ENCODE measurements around the gene KCNK17.

The KCNK17 gene

DNA sequence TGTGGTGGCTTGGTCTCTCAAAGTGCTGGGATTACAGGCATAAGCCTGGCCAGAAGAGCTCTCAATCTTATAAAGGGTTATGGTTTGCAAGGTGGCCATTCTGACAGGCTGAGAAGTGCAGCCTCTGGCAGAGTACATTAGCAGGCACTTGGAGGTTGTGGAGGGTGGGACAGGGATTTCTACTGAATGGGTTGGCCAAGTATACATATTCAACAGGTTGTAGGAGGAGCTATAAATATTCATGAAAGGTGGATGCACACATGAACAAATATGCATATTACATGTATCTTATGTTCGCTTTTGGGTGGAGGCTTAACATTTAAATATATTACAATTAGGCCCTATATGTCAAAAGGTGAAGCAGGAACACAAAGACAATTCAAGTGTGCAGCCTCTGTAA, 64.9 kb downstream of the KCNK17 start:
- no peaks in the 10 kb centered on the region for H3K9me3 ChIP-seq (ENCODE audit: control insufficient read depth, low read length)
- no peaks in the 10 kb centered on the region for H3K4me1 ChIP-seq (ENCODE audit: control insufficient read depth, insufficient read depth, low read length, poor library complexity, severe bottlenecking)
- no peaks in the 10 kb centered on the region for H3K36me3 ChIP-seq (ENCODE audit: control insufficient read depth, insufficient read depth, low read length)
- no peak overlapping the region for H3K27ac ChIP-seq (ENCODE audit: low read depth, low read length, severe bottlenecking)
- no peak overlapping the region for H3K4me3 ChIP-seq (ENCODE audit: extremely low read depth, insufficient read depth, low read length, poor library complexity, severe bottlenecking)
- no CpG with 5 or more reads among the region's 1 CpG for WGBS, 2 experiments (ENCODE audit: insufficient coverage in 2 of 2)
